Esophagus squamous epithelium (tissue), 5 donors: ENCODE measurements around the gene CCND2. TPM values are rescaled to one million over a fixed set of nuclear protein-coding genes. Genes with fewer than 3 reads are reported as not detected.

Experiments
- DNase-seq: peaks from one replicate; lab custom pipeline; 2025; lab: John Stamatoyannopoulos, UW
- H3K27ac ChIP-seq, 4 donors: fragments of 200-600 bp; sonication (generic); one replicate each; pipeline ENCODE4 v1.5.1; 2016 to 2019; ENCODE audit warnings: mild to moderate bottlenecking in 1 of 4
- H3K27me3 ChIP-seq, 4 donors: fragments of 200-600 bp; sonication (generic); 1 replicate in 3 of 4; 2 replicates in 1 of 4; pipeline versions ENCODE4 v1.5.1 to v1.6.0; 2017 to 2021; ENCODE audit warnings: antibody characterized with exemption in 1 of 4
- H3K36me3 ChIP-seq, 3 donors: fragments of 200-600 bp; sonication (generic); one replicate each; pipeline ENCODE4 v1.5.1; 2016 to 2019
- H3K4me1 ChIP-seq, 3 donors: fragments of 200-600 bp; sonication (generic); one replicate each; pipeline ENCODE4 v1.5.1; 2017 to 2019
- H3K4me3 ChIP-seq, 4 donors: fragments of 200-600 bp; sonication (generic); 1 replicate in 3 of 4; 2 replicates in 1 of 4; pipeline ENCODE4 v1.5.1; 2016 to 2019; ENCODE audit warnings: mild to moderate bottlenecking in 2 of 4, moderate library complexity in 1 of 4
- H3K9me3 ChIP-seq, 3 donors: fragments of 200-600 bp; sonication (generic); one replicate each; pipeline ENCODE4 v1.5.1; 2016 to 2019
- POLR2A ChIP-seq, 4 donors: fragments of 450-650 bp; IDR thresholded peaks; one replicate each; pipeline ENCODE4 v1.6.1; 2017; ENCODE audit warnings: antibody characterized with exemption in 4 of 4, mild to moderate bottlenecking in 4 of 4, moderate library complexity in 3 of 4
- WGBS, 2 donors: methylation state at CpG; one replicate each; pipeline ENCODE4 v1.1.5; 2018; 5-methylcytosine and 5-hydroxymethylcytosine counted together
- intact Hi-C: fragments of 100-400 bp; cut with DNase I; formaldehyde crosslinking; loops from one replicate; pipeline ENCODE4 v1.15.0; 2022
- total RNA-seq, 4 donors: library from RNA; depleted of rRNA; stranded (reverse); fragments of >200 nt; gene quantifications; one replicate each; pipeline ENCODE4 v1.1.0, GENCODE V29; 2016
- TF ChIP-seq, protein P1 (sequence below), 6 experiments: fragments of 450-650 bp in 4 of 6; fragments of 200-600 bp in 2 of 6; sonication (generic) in 2 of 6; IDR thresholded peaks; one replicate each; pipeline ENCODE4 v1.5.1; 2016 to 2019; ENCODE audit warnings: antibody characterized with exemption in 6 of 6, mild to moderate bottlenecking in 4 of 6, moderate library complexity in 4 of 6
- donor health status: DM: yes; HTN: yes; CAD: no.

The CCND2 gene
- 10 to 100 TPM; 13.9 to 49.8 (median 35.9) TPM for total RNA-seq

DNA sequence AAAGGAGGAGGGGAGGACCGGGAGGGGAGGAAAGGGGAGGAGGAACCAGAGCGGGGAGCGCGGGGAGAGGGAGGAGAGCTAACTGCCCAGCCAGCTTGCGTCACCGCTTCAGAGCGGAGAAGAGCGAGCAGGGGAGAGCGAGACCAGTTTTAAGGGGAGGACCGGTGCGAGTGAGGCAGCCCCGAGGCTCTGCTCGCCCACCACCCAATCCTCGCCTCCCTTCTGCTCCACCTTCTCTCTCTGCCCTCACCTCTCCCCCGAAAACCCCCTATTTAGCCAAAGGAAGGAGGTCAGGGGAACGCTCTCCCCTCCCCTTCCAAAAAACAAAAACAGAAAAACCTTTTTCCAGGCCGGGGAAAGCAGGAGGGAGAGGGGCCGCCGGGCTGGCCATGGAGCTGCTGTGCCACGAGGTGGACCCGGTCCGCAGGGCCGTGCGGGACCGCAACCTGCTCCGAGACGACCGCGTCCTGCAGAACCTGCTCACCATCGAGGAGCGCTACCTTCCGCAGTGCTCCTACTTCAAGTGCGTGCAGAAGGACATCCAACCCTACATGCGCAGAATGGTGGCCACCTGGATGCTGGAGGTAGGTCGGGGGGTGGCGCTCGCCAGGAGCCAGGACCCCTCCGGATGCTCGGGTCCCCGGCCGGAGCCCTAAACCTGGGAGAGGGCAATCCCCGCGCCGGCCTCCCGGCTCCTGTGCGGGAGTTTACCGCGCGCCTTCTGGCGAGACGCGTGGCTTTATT lies at the start of gene CCND2:
Gene CCND2 (plus strand): TSS at position 111 of the 744 bp plus-strand sequence. CDS start 279 bp downstream, at position 390.
- Histone ChIP-seq H3K9me3 (no peaks in the 10 kb centered on the region), H3K27ac (peak within 1 kb of the TSS; percentile 82 to 97 (median 94)), H3K4me3 (peak within 1 kb of the TSS; percentile 54 to 94 (median 84)), H3K27me3 (peaks cover 0 to 77% (median 0%) of the 10 kb centered on the region in 4 donors), H3K4me1 (peaks cover 46 to 99% (median 55%) of the 10 kb centered on the region in 3 donors), H3K36me3 (peaks cover 0 to 15% (median 0%) of the 10 kb centered on the region in 3 donors)
- DNase-seq = no peak
- WGBS, 2 donors = 1% methylated on average over 18 to 32 of the region's 52 CpGs
- TF ChIP-seq, protein P1, sequence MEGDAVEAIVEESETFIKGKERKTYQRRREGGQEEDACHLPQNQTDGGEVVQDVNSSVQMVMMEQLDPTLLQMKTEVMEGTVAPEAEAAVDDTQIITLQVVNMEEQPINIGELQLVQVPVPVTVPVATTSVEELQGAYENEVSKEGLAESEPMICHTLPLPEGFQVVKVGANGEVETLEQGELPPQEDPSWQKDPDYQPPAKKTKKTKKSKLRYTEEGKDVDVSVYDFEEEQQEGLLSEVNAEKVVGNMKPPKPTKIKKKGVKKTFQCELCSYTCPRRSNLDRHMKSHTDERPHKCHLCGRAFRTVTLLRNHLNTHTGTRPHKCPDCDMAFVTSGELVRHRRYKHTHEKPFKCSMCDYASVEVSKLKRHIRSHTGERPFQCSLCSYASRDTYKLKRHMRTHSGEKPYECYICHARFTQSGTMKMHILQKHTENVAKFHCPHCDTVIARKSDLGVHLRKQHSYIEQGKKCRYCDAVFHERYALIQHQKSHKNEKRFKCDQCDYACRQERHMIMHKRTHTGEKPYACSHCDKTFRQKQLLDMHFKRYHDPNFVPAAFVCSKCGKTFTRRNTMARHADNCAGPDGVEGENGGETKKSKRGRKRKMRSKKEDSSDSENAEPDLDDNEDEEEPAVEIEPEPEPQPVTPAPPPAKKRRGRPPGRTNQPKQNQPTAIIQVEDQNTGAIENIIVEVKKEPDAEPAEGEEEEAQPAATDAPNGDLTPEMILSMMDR (IDR thresholded peaks at IDR 0.05) = peak in 1 of 6 experiments; percentile 5
- peak in 3 of 4 donors; percentile 88 to 97 (median 95) for TF ChIP-seq POLR2A (IDR thresholded peaks at IDR 0.05)
- intact Hi-C loops = no loop called here

DNA sequence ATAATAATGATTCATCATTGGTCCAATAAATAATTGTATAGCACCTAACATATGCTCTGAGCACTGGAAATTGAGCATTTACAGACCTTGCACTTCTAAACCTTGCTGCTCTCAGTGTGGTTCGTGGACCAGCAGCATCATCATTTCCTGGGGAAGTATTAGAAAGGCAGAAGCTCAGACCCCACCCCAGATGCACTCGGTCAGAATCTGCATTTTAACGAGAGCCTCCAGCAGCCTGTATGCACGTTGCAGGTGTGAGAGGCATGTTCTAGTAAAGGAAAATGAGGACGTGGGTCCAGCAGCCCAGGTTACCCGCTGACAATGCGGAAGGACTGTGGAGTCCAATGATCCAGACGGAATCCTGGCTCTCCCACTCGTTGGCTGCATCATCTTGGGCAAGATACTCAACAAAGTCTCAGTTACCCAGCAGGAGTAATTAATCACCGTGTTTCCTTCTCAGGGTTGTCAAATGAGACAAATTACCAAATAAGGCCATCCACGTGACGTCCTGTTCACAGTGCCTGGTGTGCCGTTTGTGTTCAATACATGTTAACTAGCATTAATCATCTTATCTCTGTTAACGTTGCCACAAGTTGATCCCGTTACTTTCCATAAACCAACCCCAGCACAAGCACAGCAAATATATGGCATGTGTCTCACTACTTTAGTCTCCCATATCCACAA lies 49.2 kb upstream of the CCND2 start:
- no peak for TF ChIP-seq POLR2A (IDR thresholded peaks at IDR 0.05)
- TF ChIP-seq, protein P1 (IDR thresholded peaks at IDR 0.05) = no peak
- Histone ChIP-seq H3K4me1 (no peaks in the 10 kb centered on the region), H3K27me3 (peaks cover 0 to 29% (median 0%) of the 10 kb centered on the region in 4 donors), H3K9me3 (no peaks in the 10 kb centered on the region), H3K36me3 (no peaks in the 10 kb centered on the region), H3K27ac (no peak overlapping the region), H3K4me3 (no peak overlapping the region)
- DNase-seq = no peak
- intact Hi-C loops = no loop called here
- whole genome bisulfite sequencing, 2 donors = 52 to 66% methylated on average over 15 of the region's 15 CpGs

DNA sequence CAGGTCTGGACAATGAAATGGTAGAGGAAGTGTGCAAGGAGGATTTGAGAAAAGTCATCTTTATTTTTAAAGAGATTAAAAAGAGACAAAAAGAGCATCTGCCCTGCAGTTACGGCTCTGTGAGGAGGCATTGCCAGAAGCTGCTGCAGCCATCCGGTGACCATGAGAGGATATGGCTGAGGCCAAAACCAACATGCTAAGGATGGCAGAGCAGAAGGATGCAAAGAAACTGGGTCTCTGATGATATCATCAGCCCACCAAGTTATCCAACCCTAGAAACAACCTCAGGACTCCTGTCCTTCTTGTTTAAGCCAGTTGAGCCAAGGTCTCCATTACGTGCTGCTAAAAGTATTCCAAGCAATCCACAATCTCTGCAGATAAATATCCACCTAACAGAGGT lies 48.0 kb upstream of the CCND2 start:
- WGBS, 2 donors = 78 to 82% methylated on average over 3 of the region's 3 CpGs
- no peaks in the 10 kb centered on the region for H3K9me3 ChIP-seq
- peaks cover 0 to 40% (median 0%) of the 10 kb centered on the region in 4 donors for H3K27me3 ChIP-seq
- intact Hi-C loops = no loop called here
- H3K4me1 ChIP-seq = no peaks in the 10 kb centered on the region
- no peak overlapping the region for H3K27ac ChIP-seq
- no peaks in the 10 kb centered on the region for H3K36me3 ChIP-seq
- no peak for DNase-seq
- TF ChIP-seq POLR2A (IDR thresholded peaks at IDR 0.05) = no peak
- TF ChIP-seq, protein P1 (IDR thresholded peaks at IDR 0.05) = no peak
- H3K4me3 ChIP-seq = no peak overlapping the region

DNA sequence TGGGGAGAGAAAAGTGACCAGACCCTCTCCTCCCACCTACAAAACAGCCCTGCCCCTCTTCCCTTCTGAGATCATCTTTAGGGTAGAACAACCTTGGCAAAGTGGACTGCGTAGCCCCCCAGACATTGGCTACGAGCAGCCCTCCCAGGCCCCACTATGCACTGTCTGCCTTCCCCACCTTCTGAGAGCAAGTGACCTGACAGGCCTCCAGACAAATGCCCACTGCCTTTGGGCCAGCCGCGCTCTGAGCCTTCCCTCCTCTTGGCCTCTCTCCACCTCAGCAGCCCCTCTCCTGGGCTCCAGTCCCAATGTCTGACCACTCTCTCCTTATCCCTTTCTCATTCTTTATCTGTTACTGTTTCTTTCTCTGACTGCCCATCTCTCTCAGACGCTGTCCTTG lies 46.5 kb upstream of the CCND2 start:
- H3K36me3 ChIP-seq = no peaks in the 10 kb centered on the region
- H3K27ac ChIP-seq = no peak overlapping the region
- no peak overlapping the region for H3K4me3 ChIP-seq
- intact Hi-C loops = no loop called here
- no peak for DNase-seq
- 86 to 93% methylated on average over 5 of the region's 5 CpGs for WGBS, 2 donors
- peaks cover 0 to 43% (median 0%) of the 10 kb centered on the region in 4 donors for H3K27me3 ChIP-seq
- H3K4me1 ChIP-seq = no peaks in the 10 kb centered on the region
- H3K9me3 ChIP-seq = no peaks in the 10 kb centered on the region
- TF ChIP-seq, protein P1 (IDR thresholded peaks at IDR 0.05) = no peak
- no peak for TF ChIP-seq POLR2A (IDR thresholded peaks at IDR 0.05)

DNA sequence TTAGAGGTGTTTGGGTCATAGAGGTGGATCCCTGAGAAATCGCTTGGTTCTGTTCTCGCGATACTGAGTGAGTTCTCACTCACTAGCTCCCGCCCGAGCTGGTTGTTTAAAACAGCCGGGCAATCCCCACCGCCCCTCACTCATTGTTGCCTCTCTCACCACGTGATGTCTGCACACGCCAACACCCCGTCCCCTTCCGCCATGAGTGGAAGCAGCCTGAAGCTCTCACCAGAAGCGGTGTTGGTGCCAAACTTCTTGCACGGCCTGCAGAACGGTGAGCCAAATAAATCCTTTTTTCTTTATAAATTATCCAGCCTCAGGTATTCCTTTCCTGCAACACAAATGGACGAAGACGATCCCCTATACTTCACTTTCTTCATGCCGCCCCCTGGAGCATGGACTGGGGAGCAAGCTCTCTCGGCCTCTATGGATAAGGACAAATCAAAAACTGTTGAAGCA lies 45.4 kb upstream of the CCND2 start:
- intact Hi-C loops = no loop called here
- DNase-seq = no peak
- no peak overlapping the region for H3K27ac ChIP-seq
- no peaks in the 10 kb centered on the region for H3K4me1 ChIP-seq
- WGBS, 2 donors = 73 to 86% methylated on average over 14 to 18 of the region's 18 CpGs
- peaks cover 0 to 48% (median 0%) of the 10 kb centered on the region in 4 donors for H3K27me3 ChIP-seq
- no peaks in the 10 kb centered on the region for H3K9me3 ChIP-seq
- H3K36me3 ChIP-seq = no peaks in the 10 kb centered on the region
- no peak overlapping the region for H3K4me3 ChIP-seq
- TF ChIP-seq, protein P1 (IDR thresholded peaks at IDR 0.05) = no peak
- no peak for TF ChIP-seq POLR2A (IDR thresholded peaks at IDR 0.05)
